ENCODE results near the gene POMT2.

GRCh38 chr14:77275041-77275580 is 45.6 kb downstream of the POMT2 start:
- TF ChIP-seq ISL1 (CRISPR knock-in tag; IDR thresholded peaks at IDR 0.05) = no peak
- TF ChIP-seq GLIS3 (CRISPR knock-in tag; IDR thresholded peaks at IDR 0.05) = no peak
- TF ChIP-seq, protein P1, sequence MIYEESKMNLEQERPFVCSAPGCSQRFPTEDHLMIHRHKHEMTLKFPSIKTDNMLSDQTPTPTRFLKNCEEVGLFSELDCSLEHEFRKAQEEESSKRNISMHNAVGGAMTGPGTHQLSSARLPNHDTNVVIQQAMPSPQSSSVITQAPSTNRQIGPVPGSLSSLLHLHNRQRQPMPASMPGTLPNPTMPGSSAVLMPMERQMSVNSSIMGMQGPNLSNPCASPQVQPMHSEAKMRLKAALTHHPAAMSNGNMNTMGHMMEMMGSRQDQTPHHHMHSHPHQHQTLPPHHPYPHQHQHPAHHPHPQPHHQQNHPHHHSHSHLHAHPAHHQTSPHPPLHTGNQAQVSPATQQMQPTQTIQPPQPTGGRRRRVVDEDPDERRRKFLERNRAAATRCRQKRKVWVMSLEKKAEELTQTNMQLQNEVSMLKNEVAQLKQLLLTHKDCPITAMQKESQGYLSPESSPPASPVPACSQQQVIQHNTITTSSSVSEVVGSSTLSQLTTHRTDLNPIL (CRISPR knock-in tag; IDR thresholded peaks at IDR 0.05; ENCODE audit: low read depth) = no peak
- TF ChIP-seq, protein P2, sequence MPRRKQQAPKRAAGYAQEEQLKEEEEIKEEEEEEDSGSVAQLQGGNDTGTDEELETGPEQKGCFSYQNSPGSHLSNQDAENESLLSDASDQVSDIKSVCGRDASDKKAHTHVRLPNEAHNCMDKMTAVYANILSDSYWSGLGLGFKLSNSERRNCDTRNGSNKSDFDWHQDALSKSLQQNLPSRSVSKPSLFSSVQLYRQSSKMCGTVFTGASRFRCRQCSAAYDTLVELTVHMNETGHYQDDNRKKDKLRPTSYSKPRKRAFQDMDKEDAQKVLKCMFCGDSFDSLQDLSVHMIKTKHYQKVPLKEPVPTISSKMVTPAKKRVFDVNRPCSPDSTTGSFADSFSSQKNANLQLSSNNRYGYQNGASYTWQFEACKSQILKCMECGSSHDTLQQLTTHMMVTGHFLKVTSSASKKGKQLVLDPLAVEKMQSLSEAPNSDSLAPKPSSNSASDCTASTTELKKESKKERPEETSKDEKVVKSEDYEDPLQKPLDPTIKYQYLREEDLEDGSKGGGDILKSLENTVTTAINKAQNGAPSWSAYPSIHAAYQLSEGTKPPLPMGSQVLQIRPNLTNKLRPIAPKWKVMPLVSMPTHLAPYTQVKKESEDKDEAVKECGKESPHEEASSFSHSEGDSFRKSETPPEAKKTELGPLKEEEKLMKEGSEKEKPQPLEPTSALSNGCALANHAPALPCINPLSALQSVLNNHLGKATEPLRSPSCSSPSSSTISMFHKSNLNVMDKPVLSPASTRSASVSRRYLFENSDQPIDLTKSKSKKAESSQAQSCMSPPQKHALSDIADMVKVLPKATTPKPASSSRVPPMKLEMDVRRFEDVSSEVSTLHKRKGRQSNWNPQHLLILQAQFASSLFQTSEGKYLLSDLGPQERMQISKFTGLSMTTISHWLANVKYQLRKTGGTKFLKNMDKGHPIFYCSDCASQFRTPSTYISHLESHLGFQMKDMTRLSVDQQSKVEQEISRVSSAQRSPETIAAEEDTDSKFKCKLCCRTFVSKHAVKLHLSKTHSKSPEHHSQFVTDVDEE (CRISPR knock-in tag; IDR thresholded peaks at IDR 0.05) = no peak
- TF ChIP-seq OSR1 (CRISPR knock-in tag; IDR thresholded peaks at IDR 0.05) = no peak
- no peak for TF ChIP-seq PATZ1 (CRISPR knock-in tag; IDR thresholded peaks at IDR 0.05; ENCODE audit: borderline replicate concordance)

Measured in SK-N-SH treated with all-trans-retinoic acid at 6 μM for 48 hours (cell line).